Keratinocyte (primary cell): ENCODE data around the gene SEC11C. TPM values are rescaled to one million over a fixed set of nuclear protein-coding genes. Genes with fewer than 3 reads are reported as not detected.

ENCODE experiments used
- DNase-seq: peaks from one replicate; pipeline ENCODE4 v3.0.0-alpha.2; 2011; ENCODE audit warnings: low read depth, missing footprints, low spot score
- FAIRE-seq: peaks from 2 replicates; lab custom pipeline; 2011; peaks lifted over from hg19 to GRCh38; lab: Jason Lieb, UNC
- H2AFZ ChIP-seq: 2 replicates; pipeline ENCODE4 v1.6.0; 2012; ENCODE audit warnings: low read length, control low read depth, inconsistent platforms; ENCODE audit not compliant: control insufficient read depth
- H3K27ac ChIP-seq: 2 replicates; pipeline ENCODE4 v1.5.1; 2011; ENCODE audit warnings: low read length; ENCODE audit not compliant: control insufficient read depth, insufficient read depth
- H3K27me3 ChIP-seq: 3 replicates; pipeline ENCODE4 v1.6.0; 2011; ENCODE audit warnings: low read length; ENCODE audit not compliant: control insufficient read depth, insufficient read depth; ENCODE audit errors: extremely low read depth
- H3K36me3 ChIP-seq, 2 experiments: 2 replicates in 1 of 2; 3 replicates in 1 of 2; pipeline ENCODE4 v1.5.1; 2011; ENCODE audit warnings: low read length in 2 of 2, mild to moderate bottlenecking in 1 of 2; ENCODE audit not compliant: control insufficient read depth in 2 of 2, insufficient read depth in 2 of 2; ENCODE audit errors: extremely low read depth in 1 of 2
- H3K4me1 ChIP-seq: 3 replicates; pipeline ENCODE4 v1.5.1; 2011; ENCODE audit warnings: low read length; ENCODE audit not compliant: control insufficient read depth, insufficient read depth; ENCODE audit errors: extremely low read depth
- H3K4me2 ChIP-seq: 3 replicates; pipeline ENCODE4 v1.6.0; 2011; ENCODE audit warnings: low read depth, low read length; ENCODE audit not compliant: control insufficient read depth, insufficient read depth; ENCODE audit errors: extremely low read depth
- H3K4me3 ChIP-seq, 3 experiments: fragments of 200-600 bp in 1 of 3; sonication (generic) in 1 of 3; 2 replicates in 2 of 3; 3 replicates in 1 of 3; pipeline ENCODE4 v1.5.1; 2011 to 2016; ENCODE audit warnings: low read length in 3 of 3, mild to moderate bottlenecking in 3 of 3, control low read depth in 2 of 3, inconsistent platforms in 1 of 3, low read depth in 1 of 3, mixed read lengths in 1 of 3, mixed run types in 1 of 3, moderate library complexity in 1 of 3; ENCODE audit not compliant: control insufficient read depth in 2 of 3, insufficient read depth in 2 of 3; ENCODE audit errors: extremely low read depth in 1 of 3
- H3K79me2 ChIP-seq: 2 replicates; pipeline ENCODE4 v1.6.0; 2012; ENCODE audit warnings: low read length; ENCODE audit not compliant: control insufficient read depth, insufficient read depth
- H3K9ac ChIP-seq: 3 replicates; pipeline ENCODE4 v1.6.0; 2011; ENCODE audit warnings: low read length; ENCODE audit not compliant: control insufficient read depth, insufficient read depth; ENCODE audit errors: extremely low read depth
- H3K9me1 ChIP-seq: 3 replicates; pipeline ENCODE4 v1.6.0; 2011; ENCODE audit warnings: low read length; ENCODE audit not compliant: control insufficient read depth, insufficient read depth; ENCODE audit errors: extremely low read depth
- H3K9me3 ChIP-seq: 2 replicates; pipeline ENCODE4 v1.5.1; 2012; ENCODE audit warnings: low read depth, low read length; ENCODE audit not compliant: control insufficient read depth
- H4K20me1 ChIP-seq: 3 replicates; pipeline ENCODE4 v1.6.0; 2011; ENCODE audit warnings: low read length; ENCODE audit not compliant: control insufficient read depth, insufficient read depth; ENCODE audit errors: extremely low read depth
- CTCF ChIP-seq, 3 experiments: IDR thresholded peaks in 1 of 3; conservative IDR thresholded peaks in 1 of 3; optimal IDR thresholded peaks in 1 of 3; 2 replicates in 2 of 3; 3 replicates in 1 of 3; pipeline versions ENCODE3 to v1.5.1; 2011; ENCODE audit warnings: low read length in 3 of 3, mild to moderate bottlenecking in 3 of 3, moderate library complexity in 2 of 3, control low read depth in 1 of 3, inconsistent platforms in 1 of 3; ENCODE audit not compliant: insufficient read depth in 2 of 3; ENCODE audit errors: extremely low read depth in 1 of 3
- EZH2 ChIP-seq: IDR thresholded peaks from one replicate; pipeline ENCODE4 v1.6.1; 2012; ENCODE audit warnings: inconsistent platforms, mild to moderate bottlenecking, low read length, moderate library complexity
- dilution Hi-C: fragments of 300-500 bp; cut with MboI; formaldehyde crosslinking; loops from one replicate; pipeline ENCODE4 v1.7.0; 2020; ENCODE audit warnings: low sequenced_read_pairs; ENCODE audit not compliant: extremely low pct_ligation_motif_present
- polyA plus RNA-seq, 5 experiments: library from polyadenylated mRNA; depleted of rRNA in 3 of 5; stranded (reverse) in 3 of 5; stranded (forward) in 1 of 5; unstranded in 1 of 5; fragments of >200 nt; gene quantifications; 1 replicate in 1 of 5; 2 replicates in 3 of 5; 3 replicates in 1 of 5; pipeline versions ENCODE4 v1.2.1 to v1.2.3, GENCODE V29; 2011 to 2012; ENCODE audit warnings: missing spikeins in 2 of 5, low read depth in 1 of 5, low replicate concordance in 1 of 5

SEC11C gene
- polyA plus RNA-seq, 1 donor (not counting 4 experiments of a cell fraction or from before 2014, with no cell fraction given): 56.5 TPM

- no peak overlapping the region for H3K4me2 ChIP-seq
- H2AFZ ChIP-seq: no peak overlapping the region
- no peak overlapping the region for H3K4me3 ChIP-seq
- TF ChIP-seq EZH2: no peak
- TF ChIP-seq CTCF (optimal IDR thresholded peaks at IDR 0.05 in 1 of 3, IDR thresholded peaks at IDR 0.05 in 1 of 3, conservative IDR thresholded peaks at IDR 0.05 in 1 of 3; ENCODE audit: extremely low read depth in 1 of 3, insufficient read depth in 2 of 3, low read length in 3 of 3): no peak
- H3K27me3 ChIP-seq: peaks cover 4% of the 10 kb centered on the region
- no peaks in the 10 kb centered on the region for H3K36me3 ChIP-seq
- no peak for DNase-seq
- H3K79me2 ChIP-seq: no peaks in the 10 kb centered on the region
- dilution Hi-C loops: no loop called here
- no peaks in the 10 kb centered on the region for H3K9me1 ChIP-seq
- H4K20me1 ChIP-seq: no peaks in the 10 kb centered on the region
- peaks cover 11% of the 10 kb centered on the region for H3K4me1 ChIP-seq
- no peak for FAIRE-seq
- H3K27ac ChIP-seq: no peak overlapping the region
- no peak overlapping the region for H3K9ac ChIP-seq
- no peaks in the 10 kb centered on the region for H3K9me3 ChIP-seq
Observed at GRCh38 chr18:59207506-59207905, 67.8 kb downstream of the SEC11C start.

Other genes starting within 250 kb of the SEC11C start
- not detected in 3 replicates for gene GRP, start 80.3 kb downstream of the SEC11C start, polyA plus RNA-seq
- not detected in 3 replicates for gene RAX, start 133.6 kb downstream of the SEC11C start, polyA plus RNA-seq
- gene CPLX4, start 178.8 kb downstream of the SEC11C start, polyA plus RNA-seq: not detected in 3 replicates
- gene LMAN1, start 219.4 kb downstream of the SEC11C start, polyA plus RNA-seq: 30.2 to 55.6 TPM (median 38.1 TPM) in 3 replicates